GM19452 (cell line): ENCODE measurements around the gene ORC6.
"Not testable (repeated sequence)": the region's sequence is repeated elsewhere in the genome, so short reads cannot be mapped to it uniquely, and the experiment has no call there.

Experiments used
- ATAC-seq: cut with Tn5 transposase; IDR thresholded peaks from one replicate; pipeline ENCODE4 v1.9.1; 2021; ENCODE audit not compliant: unreplicated experiment

ORC6 gene, protein sequence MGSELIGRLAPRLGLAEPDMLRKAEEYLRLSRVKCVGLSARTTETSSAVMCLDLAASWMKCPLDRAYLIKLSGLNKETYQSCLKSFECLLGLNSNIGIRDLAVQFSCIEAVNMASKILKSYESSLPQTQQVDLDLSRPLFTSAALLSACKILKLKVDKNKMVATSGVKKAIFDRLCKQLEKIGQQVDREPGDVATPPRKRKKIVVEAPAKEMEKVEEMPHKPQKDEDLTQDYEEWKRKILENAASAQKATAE

DNA sequence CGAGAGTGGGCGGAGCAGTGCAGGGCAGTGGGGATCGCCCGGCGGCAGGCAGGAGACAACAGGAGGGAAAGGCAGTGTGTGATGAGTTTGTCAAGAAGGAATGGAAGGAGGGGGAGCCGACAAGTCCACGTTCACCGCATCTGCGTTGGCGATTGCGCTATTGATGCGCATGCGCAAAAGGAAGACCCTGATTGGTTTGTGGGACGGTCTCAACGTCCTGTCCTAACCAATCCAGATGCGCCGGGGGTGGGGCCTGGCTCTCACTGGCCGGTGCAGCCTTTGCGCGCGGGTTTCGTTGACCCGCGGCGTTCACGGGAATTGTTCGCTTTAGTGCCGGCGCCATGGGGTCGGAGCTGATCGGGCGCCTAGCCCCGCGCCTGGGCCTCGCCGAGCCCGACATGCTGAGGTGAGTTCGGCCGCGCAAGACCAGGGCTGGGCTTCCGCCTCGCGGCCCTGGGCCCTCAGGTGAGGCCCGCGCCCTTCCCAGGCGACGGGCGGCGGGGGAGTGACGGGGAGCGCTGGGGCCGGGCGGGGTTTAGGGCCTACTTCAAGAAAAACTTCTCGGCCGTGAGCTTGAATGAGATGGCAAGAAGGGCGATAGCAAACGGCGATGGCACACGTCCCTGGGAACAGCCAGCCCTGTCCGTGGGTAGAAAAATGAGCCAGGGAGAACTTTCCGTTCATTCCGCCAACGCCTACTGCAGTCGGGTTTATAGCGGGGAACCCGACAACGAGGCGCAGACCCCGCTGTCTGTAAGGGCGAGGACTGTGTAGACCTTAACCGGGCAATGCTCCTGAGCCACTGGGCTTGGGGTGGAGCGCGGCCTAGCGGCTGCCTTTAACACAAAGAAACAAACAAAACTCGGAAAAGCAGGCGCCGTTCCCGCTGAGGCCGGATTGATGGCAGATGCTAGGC lies at the start of gene ORC6:
Gene ORC6, plus strand, starts transcription at position 295 of the 916 bp plus-strand sequence. Its CDS starts 47 bp downstream, at position 342.
- ATAC-seq, result peak; percentile 74

DNA sequence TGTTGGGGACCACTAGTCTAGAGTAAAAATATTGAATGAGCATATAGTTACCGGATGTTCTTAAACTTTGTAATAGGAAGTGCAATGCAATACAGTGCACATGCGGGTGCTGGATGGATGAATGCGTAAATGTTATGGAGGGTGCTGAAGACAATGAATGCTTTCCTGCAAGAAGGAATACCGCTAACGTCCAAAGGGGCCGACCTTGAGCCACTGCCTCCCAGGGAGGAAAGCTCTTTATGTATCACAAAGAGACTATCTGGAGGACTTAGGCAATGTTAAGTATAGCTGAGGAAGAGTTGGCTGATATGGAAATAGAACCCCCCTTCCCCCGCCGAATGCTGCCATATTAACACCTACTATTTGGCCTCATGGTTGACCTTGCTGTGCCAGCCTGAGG lies 40.8 kb upstream of the ORC6 start:
- ATAC-seq, result no peak

- no peak for ATAC-seq
Observed at GRCh38 chr16:46649588-46650253, 39.7 kb upstream of the ORC6 start.

- no peak for ATAC-seq
Observed at GRCh38 chr16:46650254-46650623, 39.2 kb upstream of the ORC6 start.

GRCh38 chr16:46651305-46651704 lies 38.2 kb upstream of the ORC6 start:
- ATAC-seq, result no peak

- peak; percentile 96 for ATAC-seq
Observed at GRCh38 chr16:46658925-46659324, 30.5 kb upstream of the ORC6 start.

GRCh38 chr16:46662123-46662522 lies 27.3 kb upstream of the ORC6 start:
- no peak for ATAC-seq

GRCh38 chr16:46673320-46674013 lies 16.0 kb upstream of the ORC6 start:
- peak; percentile 91 for ATAC-seq

GRCh38 chr16:46677943-46678342 lies 11.5 kb upstream of the ORC6 start:
- ATAC-seq, result not testable (repeated sequence)

- not testable (repeated sequence) for ATAC-seq
Observed at GRCh38 chr16:46681867-46682266, 7.6 kb upstream of the ORC6 start.

DNA sequence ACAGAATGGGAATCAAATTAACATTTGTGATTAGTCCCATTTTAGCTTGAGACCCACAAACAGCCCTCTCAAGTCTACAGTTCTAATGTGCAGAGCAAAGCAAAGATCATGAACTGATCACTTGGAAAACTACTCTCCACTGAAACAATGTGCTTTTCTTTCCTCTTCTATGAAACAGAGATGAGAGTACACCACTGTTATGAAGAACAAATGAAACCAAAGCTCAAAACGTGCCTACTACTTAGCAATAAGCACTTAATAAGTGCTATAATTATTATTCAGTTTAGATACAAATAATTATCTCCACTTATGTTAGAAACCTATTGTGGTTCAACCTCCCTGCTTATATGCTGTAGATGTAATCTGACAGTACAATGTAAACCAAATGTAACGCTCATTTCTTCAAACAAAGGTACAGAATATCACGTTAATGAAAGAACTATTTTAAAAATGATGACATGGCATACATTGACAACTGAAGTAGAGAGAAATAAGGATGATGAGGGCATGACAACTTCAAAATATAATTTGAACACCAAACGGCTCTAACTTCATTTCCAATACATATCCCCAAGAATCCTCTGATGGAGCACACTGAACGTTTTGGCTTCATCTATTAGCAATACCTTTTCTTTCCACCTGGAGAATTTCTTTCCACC lies 2.5 kb upstream of the ORC6 start:
- ATAC-seq, result no peak

DNA sequence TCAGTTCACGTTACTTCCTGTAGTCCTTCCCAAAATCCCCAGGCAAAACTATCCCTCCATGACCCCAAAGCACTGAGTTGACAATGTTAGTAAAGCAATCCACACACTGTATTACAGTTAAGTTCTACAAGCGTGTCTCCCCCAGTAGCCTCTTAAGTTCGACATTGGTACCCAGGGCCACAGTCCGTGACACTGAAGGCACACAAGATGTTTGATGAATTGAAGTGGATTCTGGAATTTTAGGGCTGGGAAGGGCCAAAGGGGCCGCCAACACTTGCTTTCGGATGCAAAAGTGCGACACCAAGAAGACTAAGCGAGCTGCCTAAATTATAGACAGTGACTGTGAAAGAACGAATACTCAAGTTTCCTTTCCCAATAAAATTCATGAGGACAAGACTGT lies 2.0 kb upstream of the ORC6 start:
- ATAC-seq, result no peak

DNA sequence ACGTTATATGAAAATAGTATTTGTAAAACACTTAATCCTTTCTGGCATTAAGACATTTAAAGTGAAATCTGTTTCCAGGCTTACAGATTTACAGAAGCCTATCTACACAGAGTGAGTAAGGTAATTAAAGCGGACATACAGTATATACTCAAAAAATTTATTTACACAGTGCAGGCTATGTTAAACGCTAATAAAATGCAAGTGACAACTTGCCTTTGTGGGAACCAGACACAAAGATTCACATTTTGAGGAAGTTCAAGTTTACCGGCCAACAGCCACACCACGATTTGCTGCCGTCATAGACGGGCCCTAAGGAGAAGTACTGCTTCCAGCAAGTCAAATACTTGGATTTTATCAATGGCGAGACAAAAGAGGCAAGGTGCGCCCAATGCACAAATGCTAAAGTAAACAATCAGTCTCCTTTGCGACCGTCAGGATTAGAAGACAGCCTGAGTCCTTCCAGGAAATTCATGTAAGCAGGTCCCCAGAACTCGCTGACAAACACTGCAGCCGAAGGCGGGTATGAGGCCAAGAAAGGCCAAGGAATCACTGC lies 1.3 kb upstream of the ORC6 start:
- no peak for ATAC-seq

GRCh38 chr16:46688654-46689364 lies 650 bp upstream of the ORC6 start, which contains the start of gene VPS35:
TSS of gene VPS35 (minus strand) at chr16:46689178. CDS start at chr16:46689133, 45 bp downstream.
- ATAC-seq, result peak; percentile 81

GRCh38 chr16:46690281-46691178 lies 1.1 kb downstream of the ORC6 start:
- no peak for ATAC-seq

DNA sequence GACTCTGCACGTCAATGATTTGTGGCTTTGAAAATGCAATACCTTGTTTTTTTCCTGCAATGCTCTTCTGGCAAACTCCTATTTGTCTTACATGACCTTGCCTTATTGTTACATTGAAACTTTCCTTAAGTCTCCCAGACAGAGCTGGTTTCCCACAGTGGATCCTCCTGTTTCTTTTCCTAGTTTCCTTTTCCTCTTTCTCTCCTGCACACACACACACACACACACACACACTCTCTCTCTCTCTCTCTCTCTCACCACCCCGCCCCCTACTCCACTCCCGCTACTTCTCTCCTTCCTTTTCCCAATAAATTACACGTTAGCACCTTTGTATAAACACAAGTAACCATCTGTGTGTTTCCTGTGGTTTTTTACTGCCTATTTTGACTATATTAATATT lies 2.3 kb downstream of the ORC6 start:
- ATAC-seq, result no peak

GRCh38 chr16:46693598-46693997 lies 4.1 kb downstream of the ORC6 start:
- no peak for ATAC-seq

- no peak for ATAC-seq
Observed at GRCh38 chr16:46695937-46696336, 6.5 kb downstream of the ORC6 start.

DNA sequence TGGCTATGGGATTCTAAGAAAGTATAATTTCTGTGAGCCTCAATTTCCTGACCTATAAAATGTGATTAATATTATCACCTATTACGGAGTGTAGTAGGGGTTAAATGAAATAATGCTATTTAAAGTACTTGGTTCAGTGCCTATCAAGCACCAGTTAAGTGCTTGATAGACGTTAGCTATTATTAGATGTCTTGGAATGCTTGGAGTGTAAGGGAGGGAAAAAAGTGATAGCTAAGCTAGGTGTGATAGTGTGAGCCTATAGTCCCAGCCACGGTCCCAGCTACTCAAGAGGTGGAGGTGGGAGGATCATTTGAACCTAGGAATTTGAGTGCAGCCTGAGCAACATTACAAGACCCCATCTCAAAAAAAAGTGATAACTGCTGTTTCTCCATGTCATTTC lies 7.5 kb downstream of the ORC6 start:
- no peak for ATAC-seq
